ENCODE results near the gene FAM9C.
"Not testable (repeated sequence)": the region's sequence is repeated elsewhere in the genome, so short reads cannot be mapped to it uniquely, and the experiment has no call there.

DNA sequence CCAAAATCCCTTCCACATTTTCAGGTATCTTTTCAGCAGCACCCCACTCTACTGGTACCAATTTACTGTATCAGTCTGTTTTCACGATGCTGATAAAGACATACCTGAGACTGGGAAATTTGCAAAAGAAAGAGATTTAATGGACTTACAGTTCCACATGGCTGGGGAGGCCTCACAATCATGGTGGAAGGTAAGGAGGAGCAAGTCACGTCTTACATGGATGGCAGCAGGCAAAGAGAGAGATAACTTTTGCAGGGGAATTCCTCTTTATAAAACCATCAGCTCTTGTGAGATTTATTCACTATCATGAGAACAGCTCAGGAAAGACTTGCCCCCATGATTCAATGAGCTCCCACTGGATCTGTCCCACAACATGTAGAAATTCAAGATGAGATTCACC, 18.7 kb upstream of the FAM9C start:
- TF ChIP-seq, protein P1, sequence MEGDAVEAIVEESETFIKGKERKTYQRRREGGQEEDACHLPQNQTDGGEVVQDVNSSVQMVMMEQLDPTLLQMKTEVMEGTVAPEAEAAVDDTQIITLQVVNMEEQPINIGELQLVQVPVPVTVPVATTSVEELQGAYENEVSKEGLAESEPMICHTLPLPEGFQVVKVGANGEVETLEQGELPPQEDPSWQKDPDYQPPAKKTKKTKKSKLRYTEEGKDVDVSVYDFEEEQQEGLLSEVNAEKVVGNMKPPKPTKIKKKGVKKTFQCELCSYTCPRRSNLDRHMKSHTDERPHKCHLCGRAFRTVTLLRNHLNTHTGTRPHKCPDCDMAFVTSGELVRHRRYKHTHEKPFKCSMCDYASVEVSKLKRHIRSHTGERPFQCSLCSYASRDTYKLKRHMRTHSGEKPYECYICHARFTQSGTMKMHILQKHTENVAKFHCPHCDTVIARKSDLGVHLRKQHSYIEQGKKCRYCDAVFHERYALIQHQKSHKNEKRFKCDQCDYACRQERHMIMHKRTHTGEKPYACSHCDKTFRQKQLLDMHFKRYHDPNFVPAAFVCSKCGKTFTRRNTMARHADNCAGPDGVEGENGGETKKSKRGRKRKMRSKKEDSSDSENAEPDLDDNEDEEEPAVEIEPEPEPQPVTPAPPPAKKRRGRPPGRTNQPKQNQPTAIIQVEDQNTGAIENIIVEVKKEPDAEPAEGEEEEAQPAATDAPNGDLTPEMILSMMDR (IDR thresholded peaks at IDR 0.05): not testable (repeated sequence)
- not testable (repeated sequence) for TF ChIP-seq POLR2A (IDR thresholded peaks at IDR 0.05)

Measured in Peyer's patch (tissue), 4 donors.